ENCODE data around the gene IDH2. TPM values are rescaled to one million over a fixed set of nuclear protein-coding genes. Genes with fewer than 3 reads are reported as not detected.

The IDH2 gene
- total and polyA plus RNA-seq, 2 donors (not counting 3 experiments of a cell fraction or from before 2014, with no cell fraction given), result 123 to 127 TPM

GRCh38 chr15:90044191-90044590 is 58.1 kb downstream of the IDH2 start:
- DNase-seq (ENCODE audit: low read depth, low spot score) (no peak), FAIRE-seq (no peak)
- H4K20me1 ChIP-seq (replicated peaks; ENCODE audit: control insufficient read depth, extremely low read depth, insufficient read depth, low read length), result no peaks in the 10 kb centered on the region
- no peaks in the 10 kb centered on the region for H3K4me1 ChIP-seq (ENCODE audit: control insufficient read depth, extremely low read depth, insufficient read depth, low read length)
- ChIA-PET CTCF (interaction anchor here (1.0 kb wide), 1 partner anchor 9 kb away, joined by 3 read pairs; no protein-coding TSS in a partner anchor), POLR2A (no interaction called here)
- no peak overlapping the region for H3K4me3 ChIP-seq (replicated peaks in 1 of 3; ENCODE audit: insufficient read depth in 1 of 3, low read depth in 1 of 3, low read length in 3 of 3)
- dilution Hi-C loops (cut with MboI; ENCODE audit: extremely low pct_ligation_motif_present, low sequenced_read_pairs), result no loop called here
- no peaks in the 10 kb centered on the region for H3K9me3 ChIP-seq (replicated peaks; ENCODE audit: control insufficient read depth, insufficient read depth, low read length)
- no peak overlapping the region for H3K9ac ChIP-seq (replicated peaks; ENCODE audit: extremely low read depth, insufficient read depth, low read length)
- BruUV-seq (replicated peaks), result no TSS peak
- no peak overlapping the region for H3K27ac ChIP-seq (ENCODE audit: insufficient read depth, low read depth, low read length)
- no peaks in the 10 kb centered on the region for H3K9me1 ChIP-seq (replicated peaks; ENCODE audit: control insufficient read depth, extremely low read depth, insufficient read depth, low read length)
- no peaks in the 10 kb centered on the region for H3K27me3 ChIP-seq (ENCODE audit: control insufficient read depth in 2 of 2, insufficient read depth in 2 of 2, low read length in 2 of 2)
- no peak overlapping the region for H2AFZ ChIP-seq (ENCODE audit: low read depth, low read length)
- TF ChIP-seq JUN (IDR thresholded peaks at IDR 0.05; ENCODE audit: borderline replicate concordance, insufficient read depth, insufficient read length, low read depth), result no peak
- no peak for TF ChIP-seq POLR2A (IDR thresholded peaks at IDR 0.05; ENCODE audit: low read depth, low read length)
- no peak for TF ChIP-seq FOS (IDR thresholded peaks at IDR 0.05; ENCODE audit: borderline replicate concordance, insufficient read depth, low read length)
- TF ChIP-seq MYC (IDR thresholded peaks at IDR 0.05; ENCODE audit: low read depth, low read length), result no peak
- TF ChIP-seq MAX (IDR thresholded peaks at IDR 0.05; ENCODE audit: insufficient read depth, insufficient read length), result no peak
- no peak for TF ChIP-seq POLR2AphosphoS5 (IDR thresholded peaks at IDR 0.05; ENCODE audit: insufficient read depth, low read depth, low read length)
- TF ChIP-seq EZH2 (IDR thresholded peaks at IDR 0.05; ENCODE audit: borderline replicate concordance, low read depth, low read length, severe bottlenecking), result no peak
- no peak for TF ChIP-seq CTCF (IDR thresholded peaks at IDR 0.05; ENCODE audit: extremely low read depth in 1 of 2, insufficient read depth in 1 of 2, low read depth in 1 of 2, low read length in 2 of 2)
- intact Hi-C loops (cut with micrococcal nuclease), result no loop called here
- H3K36me3 ChIP-seq (ENCODE audit: control insufficient read depth in 2 of 2, extremely low read depth in 1 of 2, insufficient read depth in 2 of 2, low read length in 2 of 2), result no peaks in the 10 kb centered on the region
- no peak overlapping the region for H3K4me2 ChIP-seq (ENCODE audit: insufficient read depth, low read length)
- H3K79me2 ChIP-seq (ENCODE audit: control insufficient read depth, insufficient read depth, low read length), result peaks cover 4% of the 10 kb centered on the region

Data from endothelial cell of umbilical vein (primary cell).